DMS114 treated with DMSO at 0.1 percent for 48 hours (cell line): ENCODE data around the gene ALDOA.

ENCODE experiments used
- DNase-seq: peaks from one replicate; lab custom pipeline; 2025; ENCODE audit not compliant: unreplicated experiment; lab: John Stamatoyannopoulos, UW

Gene ALDOA

GRCh38 chr16:30068750-30069610 lies 3.4 kb downstream of the ALDOA start:
- no peak for DNase-seq

DNA sequence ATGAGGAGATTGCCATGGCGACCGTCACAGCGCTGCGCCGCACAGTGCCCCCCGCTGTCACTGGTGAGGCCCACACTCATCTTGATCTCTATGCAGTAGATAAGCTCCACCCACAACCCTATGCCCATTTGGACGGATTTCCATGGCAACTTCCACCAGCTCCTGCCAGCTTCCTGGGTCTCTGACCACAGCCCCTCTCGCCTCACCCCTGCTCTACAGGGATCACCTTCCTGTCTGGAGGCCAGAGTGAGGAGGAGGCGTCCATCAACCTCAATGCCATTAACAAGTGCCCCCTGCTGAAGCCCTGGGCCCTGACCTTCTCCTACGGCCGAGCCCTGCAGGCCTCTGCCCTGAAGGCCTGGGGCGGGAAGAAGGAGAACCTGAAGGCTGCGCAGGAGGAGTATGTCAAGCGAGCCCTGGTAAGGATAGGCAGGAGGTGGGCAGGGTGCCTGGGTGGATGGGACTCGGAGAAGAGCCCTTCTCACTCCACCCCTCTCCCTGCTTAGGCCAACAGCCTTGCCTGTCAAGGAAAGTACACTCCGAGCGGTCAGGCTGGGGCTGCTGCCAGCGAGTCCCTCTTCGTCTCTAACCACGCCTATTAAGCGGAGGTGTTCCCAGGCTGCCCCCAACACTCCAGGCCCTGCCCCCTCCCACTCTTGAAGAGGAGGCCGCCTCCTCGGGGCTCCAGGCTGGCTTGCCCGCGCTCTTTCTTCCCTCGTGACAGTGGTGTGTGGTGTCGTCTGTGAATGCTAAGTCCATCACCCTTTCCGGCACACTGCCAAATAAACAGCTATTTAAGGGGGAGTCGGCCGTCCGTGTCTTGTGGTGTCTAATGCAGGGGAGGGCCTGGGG lies 4.3 kb downstream of the ALDOA start:
- no peak for DNase-seq

DNA sequence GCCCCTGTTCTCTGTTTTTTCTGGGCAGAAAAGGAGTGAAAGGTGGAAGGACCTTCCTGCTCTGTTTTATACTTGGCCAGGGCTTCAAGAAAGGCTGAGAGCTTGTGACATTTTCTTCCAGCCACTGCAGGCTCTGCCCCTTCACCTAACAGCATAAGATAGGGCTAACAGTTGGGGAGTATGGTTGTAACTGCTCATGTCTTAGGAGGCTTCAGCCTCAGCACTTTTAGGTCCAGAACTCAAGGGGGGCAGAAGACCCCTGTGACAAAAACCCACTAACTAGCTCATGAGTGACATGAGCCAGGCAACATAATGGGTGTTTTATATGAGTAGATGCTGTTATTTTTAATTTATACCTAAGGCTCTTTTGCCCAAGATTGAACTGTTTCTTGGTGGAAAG lies 4.9 kb downstream of the ALDOA start:
- no peak for DNase-seq

GRCh38 chr16:30075503-30076275 lies 10.1 kb downstream of the ALDOA start, which contains the start of gene PPP4C:
PPP4C (plus strand) TSS chr16:30075994; CDS start chr16:30076378, 384 bp downstream.
- DNase-seq, result peak; percentile 87

GRCh38 chr16:30076276-30076791 lies 10.8 kb downstream of the ALDOA start:
- no peak for DNase-seq

- DNase-seq, result no peak
Measured at GRCh38 chr16:30077656-30078055, 12.1 kb downstream of the ALDOA start.

- DNase-seq, result no peak
Measured at GRCh38 chr16:30078744-30079143, 13.2 kb downstream of the ALDOA start.

DNA sequence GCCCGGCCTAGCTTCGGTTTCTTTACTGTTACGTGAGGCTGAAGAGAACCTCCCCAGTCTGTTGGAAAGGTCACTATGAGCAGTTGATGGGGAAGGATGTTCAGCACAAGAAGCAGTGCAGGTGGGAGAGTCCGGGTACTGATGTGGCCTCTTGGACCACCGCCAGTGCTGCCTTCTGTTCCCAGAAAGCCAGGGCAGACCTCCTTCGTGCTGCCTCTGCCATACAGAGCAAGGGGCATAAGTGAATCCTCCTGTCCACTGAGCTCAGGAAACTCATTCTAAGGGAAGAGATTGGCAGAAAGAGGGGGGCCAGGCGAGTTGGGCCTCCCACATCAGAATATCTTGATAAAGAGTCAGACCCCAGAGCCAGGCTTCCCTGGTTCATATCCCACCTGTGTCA lies 13.9 kb downstream of the ALDOA start:
- DNase-seq, result no peak

DNA sequence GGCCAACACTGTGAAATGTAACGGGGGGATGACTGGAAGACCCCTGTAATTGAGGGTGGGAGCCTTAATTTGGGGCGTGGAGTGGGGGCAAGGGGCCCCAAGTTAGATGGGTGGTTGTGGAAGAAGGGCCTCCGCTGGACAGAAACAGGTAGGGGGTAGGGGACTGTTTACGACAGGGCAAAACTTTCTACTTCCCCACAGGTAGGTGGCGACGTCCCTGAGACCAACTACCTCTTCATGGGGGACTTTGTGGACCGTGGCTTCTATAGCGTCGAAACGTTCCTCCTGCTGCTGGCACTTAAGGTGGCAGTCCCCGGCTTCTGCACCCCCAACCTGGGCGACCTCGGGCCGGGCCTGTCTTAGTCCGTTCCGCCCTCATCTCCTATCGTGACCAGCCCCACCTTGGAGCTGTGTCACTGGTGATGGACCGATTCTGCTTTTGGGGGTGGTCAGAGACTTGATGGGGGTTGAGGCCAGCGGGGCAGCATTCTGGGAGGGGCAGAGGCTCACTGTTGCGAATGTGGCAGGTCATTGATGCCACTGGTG lies 17.1 kb downstream of the ALDOA start:
- no peak for DNase-seq

- no peak for DNase-seq
Measured at GRCh38 chr16:30083216-30084055, 17.9 kb downstream of the ALDOA start.

GRCh38 chr16:30084096-30084815 lies 18.7 kb downstream of the ALDOA start:
- DNase-seq, result no peak

DNA sequence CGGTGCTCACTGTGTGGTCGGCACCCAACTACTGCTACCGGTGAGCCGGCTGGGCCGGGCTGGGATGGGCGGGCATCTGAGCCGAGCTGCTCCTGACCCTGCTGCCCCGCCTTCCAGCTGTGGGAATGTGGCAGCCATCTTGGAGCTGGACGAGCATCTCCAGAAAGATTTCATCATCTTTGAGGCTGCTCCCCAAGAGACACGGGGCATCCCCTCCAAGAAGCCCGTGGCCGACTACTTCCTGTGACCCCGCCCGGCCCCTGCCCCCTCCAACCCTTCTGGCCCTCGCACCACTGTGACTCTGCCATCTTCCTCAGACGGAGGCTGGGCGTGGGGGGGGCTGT lies 19.2 kb downstream of the ALDOA start:
- DNase-seq, result no peak

DNA sequence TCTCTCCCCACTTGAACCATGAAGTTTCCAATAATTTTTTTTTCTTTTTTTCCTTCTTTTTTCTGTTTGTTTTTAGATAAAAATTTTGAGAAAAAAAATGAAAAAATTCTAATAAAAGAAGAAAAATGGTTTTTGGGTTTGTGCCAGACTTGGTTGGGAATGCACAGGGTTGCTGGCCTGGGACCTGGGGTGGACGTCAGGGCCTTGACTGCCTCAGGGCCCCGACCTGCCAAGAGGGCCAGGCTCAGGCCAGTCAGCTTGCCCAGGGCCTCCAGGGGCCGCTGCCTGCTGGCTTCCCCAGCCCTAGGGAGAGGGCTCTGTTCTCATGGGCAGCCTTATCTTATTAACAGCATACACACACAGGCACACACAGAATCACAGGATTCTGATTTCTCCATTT lies 19.7 kb downstream of the ALDOA start:
- no peak for DNase-seq

- no peak for DNase-seq
Measured at GRCh38 chr16:30085820-30086219, 20.3 kb downstream of the ALDOA start.

GRCh38 chr16:30086291-30087140 lies 21.0 kb downstream of the ALDOA start:
- DNase-seq, result no peak

DNA sequence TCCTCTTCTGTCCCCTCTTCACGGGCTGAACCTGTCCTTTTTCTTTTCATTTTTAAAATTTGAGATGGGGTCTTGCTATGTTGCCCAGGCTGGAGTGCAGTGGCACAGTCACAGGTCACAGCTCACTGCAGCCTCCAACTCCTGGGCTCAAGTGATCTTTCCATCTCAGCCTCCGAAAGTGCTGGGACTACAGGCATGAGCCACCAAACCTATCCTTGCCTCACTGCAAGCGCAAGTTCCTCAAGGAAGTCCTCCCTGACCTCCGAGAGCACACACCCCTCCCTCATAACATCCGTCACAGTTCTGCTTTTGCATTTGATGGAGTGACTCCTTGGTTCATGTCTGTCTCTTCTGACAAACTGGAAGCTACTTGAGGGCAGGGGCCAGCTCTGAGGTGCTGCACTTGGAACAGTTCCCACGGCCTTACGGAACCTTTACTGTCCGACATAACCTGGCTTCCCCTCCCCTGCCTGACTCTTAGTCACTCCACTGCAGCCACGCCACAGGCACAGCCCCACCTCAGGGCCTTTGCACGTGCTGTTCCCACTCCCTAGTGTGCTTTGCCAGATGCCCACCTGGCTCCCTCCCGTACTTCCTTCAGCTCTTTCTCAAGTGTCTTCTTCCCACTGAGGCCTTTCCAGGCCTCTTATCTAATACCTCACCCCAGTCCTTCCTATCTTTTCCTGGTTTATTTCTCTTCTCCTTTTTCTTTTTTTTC lies 21.8 kb downstream of the ALDOA start:
- DNase-seq, result no peak

DNA sequence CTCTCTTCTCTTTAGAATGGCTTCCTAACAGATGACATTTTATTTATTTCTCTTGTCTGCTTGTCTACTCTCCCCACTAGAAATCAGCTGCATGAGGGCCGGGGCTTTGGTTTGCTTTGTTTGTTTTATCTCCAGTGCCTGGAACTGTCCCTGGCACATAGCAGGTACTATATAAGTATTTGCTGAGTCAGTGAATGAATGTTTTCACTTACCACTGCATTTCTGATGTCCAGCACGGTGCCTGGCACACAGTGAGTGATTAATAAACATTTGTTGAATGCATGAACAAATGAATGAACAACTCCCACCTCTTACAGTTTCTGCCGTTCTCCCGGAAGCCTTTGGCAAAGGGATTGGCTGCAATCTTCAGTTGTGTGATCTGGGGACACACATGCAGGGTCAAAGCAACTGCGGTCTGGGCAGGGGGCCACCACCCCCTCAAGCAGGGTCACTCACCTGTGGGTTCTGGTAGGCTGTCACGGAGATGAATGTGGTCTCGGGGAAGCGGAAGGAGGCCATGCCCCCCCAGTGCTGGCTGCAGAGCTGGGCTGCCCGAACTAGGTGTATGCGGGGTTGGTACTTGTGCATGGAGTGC lies 22.8 kb downstream of the ALDOA start:
- no peak for DNase-seq
